Brain pericyte (primary cell): ENCODE data around the gene KDM1B.
A peak's percentile ranks its signal among the peaks of the same experiment; 100 is the strongest.

Experiments
- DNase-seq: peaks from one replicate; pipeline ENCODE4 v3.0.0-alpha.2; 2012; ENCODE audit warnings: low read depth, low spot score

Gene KDM1B

GRCh38 chr6:18155150-18155863 lies at the start of gene KDM1B:
TSS of gene KDM1B (plus strand) at chr6:18155422. CDS start at chr6:18159896, 4,474 bp downstream.
- peak; percentile 94 for DNase-seq

GRCh38 chr6:18107061-18107460 lies 48.2 kb upstream of the KDM1B start:
- DNase-seq: no peak

- no peak for DNase-seq
These were observed 45.1 kb upstream of the KDM1B start for GRCh38 chr6:18110162-18110561.

GRCh38 chr6:18115356-18115755 lies 39.9 kb upstream of the KDM1B start:
- no peak for DNase-seq

GRCh38 chr6:18117136-18117535 lies 38.1 kb upstream of the KDM1B start:
- DNase-seq: no peak

- DNase-seq: no peak
These were observed 36.9 kb upstream of the KDM1B start for GRCh38 chr6:18118330-18118729.

- DNase-seq: no peak
These were observed 36.0 kb upstream of the KDM1B start for GRCh38 chr6:18119236-18119635.

GRCh38 chr6:18121580-18122127 lies 33.6 kb upstream of the KDM1B start:
- DNase-seq: no peak

- DNase-seq: peak; percentile 54
These were observed 32.8 kb upstream of the KDM1B start, which contains the start of gene NHLRC1 for GRCh38 chr6:18122128-18123093. TSS of gene NHLRC1 (minus strand) at chr6:18122677. CDS start at chr6:18122606, 71 bp downstream.

- no peak for DNase-seq
These were observed 29.1 kb upstream of the KDM1B start for GRCh38 chr6:18126121-18126520.

- no peak for DNase-seq
These were observed 22.9 kb upstream of the KDM1B start for GRCh38 chr6:18132346-18132745.

- no peak for DNase-seq
These were observed 20.1 kb upstream of the KDM1B start for GRCh38 chr6:18135171-18135570.

GRCh38 chr6:18136260-18136659 lies 19.0 kb upstream of the KDM1B start:
- DNase-seq: no peak

GRCh38 chr6:18138906-18139305 lies 16.3 kb upstream of the KDM1B start:
- no peak for DNase-seq

- DNase-seq: no peak
These were observed 15.1 kb upstream of the KDM1B start for GRCh38 chr6:18139935-18140621.

GRCh38 chr6:18141805-18142590 lies 13.2 kb upstream of the KDM1B start:
- DNase-seq: no peak

GRCh38 chr6:18142591-18142861 lies 12.7 kb upstream of the KDM1B start:
- no peak for DNase-seq

GRCh38 chr6:18147160-18147559 lies 8.1 kb upstream of the KDM1B start:
- DNase-seq: no peak

- DNase-seq: no peak
These were observed 7.6 kb upstream of the KDM1B start for GRCh38 chr6:18147616-18148015.

- DNase-seq: no peak
These were observed 6.8 kb upstream of the KDM1B start for GRCh38 chr6:18148304-18149025.
